ENCODE data around the gene CYLC2. TPM values are rescaled to one million over a fixed set of nuclear protein-coding genes. Genes with fewer than 3 reads are reported as not detected.

Gene CYLC2
- total RNA-seq, result not detected in 2 replicates
- not detected for polyA plus RNA-seq (2012)

GRCh38 chr9:102995033-102995432, at the start of gene CYLC2:
CYLC2 (plus strand) TSS chr9:102995333; CDS start chr9:102995381, 48 bp downstream.
- no peak for DNase-seq (ENCODE audit: low read depth)

GRCh38 chr9:102950346-102950745, 44.8 kb upstream of the CYLC2 start:
- DNase-seq (ENCODE audit: low read depth), result no peak

GRCh38 chr9:102966999-102967398, 28.1 kb upstream of the CYLC2 start:
- no peak for DNase-seq (ENCODE audit: low read depth)

GRCh38 chr9:102967979-102968378, 27.2 kb upstream of the CYLC2 start:
- DNase-seq (ENCODE audit: low read depth), result no peak

- DNase-seq (ENCODE audit: low read depth), result no peak
Observed at GRCh38 chr9:102972780-102973179, 22.4 kb upstream of the CYLC2 start.

GRCh38 chr9:102974530-102974929, 20.6 kb upstream of the CYLC2 start:
- no peak for DNase-seq (ENCODE audit: low read depth)

- DNase-seq (ENCODE audit: low read depth), result no peak
Observed at GRCh38 chr9:102975251-102975650, 19.9 kb upstream of the CYLC2 start.

- DNase-seq (ENCODE audit: low read depth), result no peak
Observed at GRCh38 chr9:102985162-102985895, 9.8 kb upstream of the CYLC2 start.

GRCh38 chr9:102986425-102986824, 8.7 kb upstream of the CYLC2 start:
- no peak for DNase-seq (ENCODE audit: low read depth)

- DNase-seq (ENCODE audit: low read depth), result no peak
Observed at GRCh38 chr9:103003689-103004088, 8.6 kb downstream of the CYLC2 start.

GRCh38 chr9:103014242-103014641, 19.1 kb downstream of the CYLC2 start:
- no peak for DNase-seq (ENCODE audit: low read depth)

- no peak for DNase-seq (ENCODE audit: low read depth)
Observed at GRCh38 chr9:103025796-103026195, 30.7 kb downstream of the CYLC2 start.

- no peak for DNase-seq (ENCODE audit: low read depth)
Observed at GRCh38 chr9:103037508-103038477, 42.7 kb downstream of the CYLC2 start.

- DNase-seq (ENCODE audit: low read depth), result no peak
Observed at GRCh38 chr9:103041961-103042360, 46.8 kb downstream of the CYLC2 start.

Data from myocyte (in vitro differentiated cells).